Measurements from ENCODE around the gene SF3A1.

The SF3A1 gene

DNA sequence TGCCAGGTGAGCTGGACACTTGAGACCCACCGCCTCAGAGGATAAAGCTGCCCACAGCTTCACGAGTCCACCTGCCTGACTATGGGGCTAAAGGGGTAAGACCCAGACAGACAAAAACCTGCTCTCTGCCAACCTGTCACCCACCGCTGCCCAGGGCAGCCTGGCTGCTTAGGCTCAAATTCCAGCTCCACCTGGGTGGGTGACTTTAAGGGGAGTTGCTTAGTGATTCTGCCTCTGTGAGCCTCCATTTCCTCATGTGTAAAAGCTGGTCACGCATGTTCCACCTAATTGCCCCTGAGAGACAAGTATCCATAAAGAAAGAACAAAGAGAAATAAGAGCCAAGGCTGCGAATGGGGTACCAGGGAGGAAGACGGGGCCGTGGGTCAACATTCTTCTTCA lies 63.7 kb downstream of the SF3A1 start:
- no peaks in the 10 kb centered on the region for H3K9me3 Mint-ChIP-seq
- no peaks in the 10 kb centered on the region for H3K27me3 Mint-ChIP-seq
- peaks cover 70% of the 10 kb centered on the region for H3K36me3 Mint-ChIP-seq (ENCODE audit: low read depth)
- intact Hi-C loops (cut with micrococcal nuclease), result no loop called here
- no peak overlapping the region for H3K27ac Mint-ChIP-seq
- H3K4me1 Mint-ChIP-seq (ENCODE audit: low read depth), result peaks cover 33% of the 10 kb centered on the region
- H3K4me3 Mint-ChIP-seq, result no peak overlapping the region

DNA sequence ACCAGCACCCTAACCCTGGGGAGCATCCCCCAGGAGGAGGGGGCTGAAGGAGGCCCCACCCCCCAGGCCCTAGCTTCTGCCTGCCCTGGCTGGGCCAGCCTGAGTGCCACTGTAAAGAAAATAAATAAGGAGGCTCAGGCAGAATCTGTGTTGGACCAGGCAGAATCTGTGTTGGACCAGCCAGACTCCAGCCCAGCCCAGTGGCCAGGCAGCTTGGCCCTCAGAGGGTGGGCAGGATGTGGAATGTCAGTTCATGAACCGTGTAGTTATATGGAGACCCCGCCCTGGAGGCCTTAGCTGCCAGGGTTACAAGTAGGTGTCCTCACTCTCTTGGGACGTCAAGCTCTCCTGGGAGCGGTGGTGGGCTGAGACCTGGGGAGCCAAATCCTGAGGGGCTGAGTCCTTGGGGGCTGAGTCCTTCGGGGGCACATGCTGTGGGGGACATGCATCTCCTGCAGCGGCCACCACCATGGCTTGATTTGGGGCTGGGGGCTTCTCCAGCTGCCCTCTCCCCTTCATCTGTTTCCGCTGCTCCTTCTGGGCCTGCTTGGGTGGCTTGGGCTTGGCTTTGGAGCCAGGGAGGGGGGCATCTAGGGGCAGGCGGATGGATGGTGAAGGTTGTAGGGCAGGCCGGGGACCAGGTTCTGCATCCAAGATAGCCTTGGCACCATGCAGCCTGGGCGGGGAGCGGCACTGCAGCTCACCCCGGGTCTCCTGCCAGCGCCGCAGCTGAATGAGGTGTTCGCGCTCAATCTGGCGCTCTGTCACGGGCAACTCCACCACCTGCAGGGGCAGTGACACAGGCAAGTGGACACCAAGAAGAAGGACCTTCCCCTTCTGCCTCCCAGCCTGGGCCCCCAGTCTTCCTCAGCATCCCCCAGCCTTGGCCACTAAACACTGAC lies 64.4 kb downstream of the SF3A1 start:
- peaks cover 63% of the 10 kb centered on the region for H3K36me3 Mint-ChIP-seq (ENCODE audit: low read depth)
- peak overlapping the region; percentile 90 for H3K27ac Mint-ChIP-seq
- intact Hi-C loops (cut with micrococcal nuclease), result no loop called here
- H3K9me3 Mint-ChIP-seq, result no peaks in the 10 kb centered on the region
- no peaks in the 10 kb centered on the region for H3K27me3 Mint-ChIP-seq
- H3K4me3 Mint-ChIP-seq, result no peak overlapping the region
- peaks cover 40% of the 10 kb centered on the region for H3K4me1 Mint-ChIP-seq (ENCODE audit: low read depth)

GRCh38 chr22:30291058-30291892 lies 65.4 kb downstream of the SF3A1 start:
- Mint-ChIP-seq H3K9me3 (no peaks in the 10 kb centered on the region), H3K27me3 (no peaks in the 10 kb centered on the region), H3K4me3 (no peak overlapping the region), H3K27ac (peak overlapping the region; percentile 90), H3K4me1 (ENCODE audit: low read depth) (peaks cover 50% of the 10 kb centered on the region), H3K36me3 (ENCODE audit: low read depth) (peaks cover 58% of the 10 kb centered on the region)
- intact Hi-C loops (cut with micrococcal nuclease), result no loop called here

GRCh38 chr22:30290342-30291057 lies 66.2 kb downstream of the SF3A1 start:
- Mint-ChIP-seq H3K27ac (peak overlapping the region; percentile 90), H3K4me1 (ENCODE audit: low read depth) (peaks cover 58% of the 10 kb centered on the region), H3K27me3 (no peaks in the 10 kb centered on the region), H3K36me3 (ENCODE audit: low read depth) (peaks cover 55% of the 10 kb centered on the region), H3K9me3 (no peaks in the 10 kb centered on the region), H3K4me3 (peak overlapping the region; percentile 79)
- intact Hi-C loops (cut with micrococcal nuclease), result no loop called here

- Mint-ChIP-seq H3K4me1 (ENCODE audit: low read depth) (peaks cover 64% of the 10 kb centered on the region), H3K27me3 (peaks cover 1% of the 10 kb centered on the region), H3K4me3 (peak overlapping the region; percentile 79), H3K27ac (peak overlapping the region; percentile 90), H3K9me3 (no peaks in the 10 kb centered on the region), H3K36me3 (ENCODE audit: low read depth) (peaks cover 55% of the 10 kb centered on the region)
- intact Hi-C loops (cut with micrococcal nuclease), result loop anchor here (1.0 to 10.0 kb wide), 5 partner anchors 12 to 175 kb away; partner anchors contain the start of genes SF3A1 and TBC1D10A
Measured at GRCh38 chr22:30289980-30290313, 66.7 kb downstream of the SF3A1 start.

DNA sequence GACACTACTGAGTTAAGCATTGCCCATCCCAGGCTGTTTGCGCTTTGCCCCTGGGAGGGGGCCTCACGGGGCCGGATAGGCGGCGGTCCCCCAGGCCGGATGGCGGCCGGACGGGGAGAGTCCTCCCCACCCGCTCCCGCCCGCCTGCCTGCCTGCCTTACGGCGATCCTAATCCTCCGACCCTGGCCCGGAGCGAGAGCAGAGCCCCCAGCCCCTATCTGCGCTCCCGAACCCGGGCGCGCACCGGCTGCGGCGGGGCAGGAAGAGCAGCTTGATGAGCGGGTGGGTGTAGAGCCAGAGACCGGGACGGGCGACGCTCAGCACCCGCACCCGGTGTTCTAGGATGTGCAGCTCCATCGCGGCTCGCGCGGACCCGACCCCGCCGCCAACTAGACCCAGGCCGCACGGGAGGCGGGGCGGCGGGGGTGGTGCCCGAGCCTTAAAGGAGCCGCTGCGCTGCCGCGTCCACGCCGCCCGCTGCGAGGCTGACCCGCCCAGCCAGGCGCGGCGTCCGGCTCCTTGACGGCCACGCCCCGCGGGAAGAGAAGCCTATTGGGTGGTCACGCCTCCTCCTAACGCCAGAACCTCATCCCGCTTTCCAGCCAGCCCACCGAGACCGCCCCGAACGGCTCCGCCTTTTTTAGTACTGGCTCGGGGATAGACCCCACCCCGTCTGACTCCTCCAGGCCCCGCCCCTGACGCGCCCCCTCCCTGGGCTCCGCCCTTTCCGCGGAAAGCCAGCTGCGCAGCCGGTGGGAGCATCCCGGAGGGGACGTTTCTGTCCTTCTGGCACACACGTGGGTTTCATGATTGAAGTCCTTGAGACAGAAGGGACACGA lies 67.3 kb downstream of the SF3A1 start, which contains the start of gene CASTOR1:
Gene CASTOR1 (minus strand): TSS at position 365 of the 839 bp plus-strand sequence. CDS start 8 bp downstream, at position 357.
- Mint-ChIP-seq H3K36me3 (ENCODE audit: low read depth) (peaks cover 52% of the 10 kb centered on the region), H3K4me3 (peak within 1 kb of the TSS; percentile 79), H3K27ac (peak within 1 kb of the TSS; percentile 90), H3K27me3 (peaks cover 2% of the 10 kb centered on the region), H3K9me3 (no peaks in the 10 kb centered on the region), H3K4me1 (ENCODE audit: low read depth) (peaks cover 69% of the 10 kb centered on the region)
- intact Hi-C loops (cut with micrococcal nuclease), result loop anchor here (1.0 to 10.0 kb wide), 5 partner anchors 13 to 175 kb away; partner anchors contain the start of genes SF3A1 and TBC1D10A

GRCh38 chr22:30288419-30289140 lies 68.1 kb downstream of the SF3A1 start:
- Mint-ChIP-seq H3K4me1 (ENCODE audit: low read depth) (peaks cover 77% of the 10 kb centered on the region), H3K4me3 (peak overlapping the region; percentile 79), H3K27ac (peak overlapping the region; percentile 90), H3K9me3 (no peaks in the 10 kb centered on the region), H3K36me3 (ENCODE audit: low read depth) (peaks cover 45% of the 10 kb centered on the region), H3K27me3 (peaks cover 2% of the 10 kb centered on the region)
- intact Hi-C loops (cut with micrococcal nuclease), result loop anchor here (1.0 to 10.0 kb wide), 5 partner anchors 14 to 174 kb away; partner anchors contain the start of genes SF3A1 and TBC1D10A

- H3K4me3 Mint-ChIP-seq, result peak overlapping the region; percentile 79
- no peaks in the 10 kb centered on the region for H3K9me3 Mint-ChIP-seq
- H3K27me3 Mint-ChIP-seq, result peaks cover 2% of the 10 kb centered on the region
- peaks cover 85% of the 10 kb centered on the region for H3K4me1 Mint-ChIP-seq (ENCODE audit: low read depth)
- H3K36me3 Mint-ChIP-seq (ENCODE audit: low read depth), result peaks cover 37% of the 10 kb centered on the region
- peak overlapping the region; percentile 90 for H3K27ac Mint-ChIP-seq
- intact Hi-C loops (cut with micrococcal nuclease), result loop anchor here (1.0 to 10.0 kb wide), 4 partner anchors 36 to 173 kb away; partner anchors contain the start of genes RNF215 and TBC1D10A
Measured at GRCh38 chr22:30287648-30288418, 68.9 kb downstream of the SF3A1 start.

GRCh38 chr22:30286813-30287647 lies 69.7 kb downstream of the SF3A1 start:
- Mint-ChIP-seq H3K36me3 (ENCODE audit: low read depth) (peaks cover 29% of the 10 kb centered on the region), H3K27ac (no peak overlapping the region), H3K4me3 (no peak overlapping the region), H3K4me1 (ENCODE audit: low read depth) (peaks cover 93% of the 10 kb centered on the region), H3K27me3 (peaks cover 2% of the 10 kb centered on the region), H3K9me3 (no peaks in the 10 kb centered on the region)
- intact Hi-C loops (cut with micrococcal nuclease), result loop anchor here (1.0 to 10.0 kb wide), 4 partner anchors 24 to 172 kb away; partner anchors contain the start of gene RNF215

DNA sequence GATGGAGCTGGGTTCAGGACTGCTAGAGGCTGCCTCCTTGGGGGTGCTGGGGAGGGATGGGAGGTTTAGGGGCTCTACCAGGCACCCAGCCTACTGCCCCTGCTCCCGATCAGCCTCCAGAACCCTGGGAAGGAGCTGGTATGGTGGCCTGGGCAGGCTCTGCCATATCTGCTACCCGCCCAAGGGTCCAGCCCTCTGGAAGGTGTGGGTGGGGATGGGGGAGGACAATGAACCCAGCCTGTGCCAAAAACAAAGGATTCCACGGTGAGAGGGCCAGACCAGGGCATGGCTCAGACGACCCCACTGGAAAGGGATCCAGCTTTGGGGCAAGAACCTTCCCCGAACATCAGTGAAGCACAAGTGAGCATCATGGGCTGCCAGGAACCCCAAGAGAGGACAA lies 70.4 kb downstream of the SF3A1 start:
- Mint-ChIP-seq H3K4me3 (no peak overlapping the region), H3K27ac (no peak overlapping the region), H3K27me3 (peaks cover 2% of the 10 kb centered on the region), H3K9me3 (no peaks in the 10 kb centered on the region), H3K4me1 (ENCODE audit: low read depth) (peaks cover 94% of the 10 kb centered on the region), H3K36me3 (ENCODE audit: low read depth) (peaks cover 22% of the 10 kb centered on the region)
- intact Hi-C loops (cut with micrococcal nuclease), result loop anchor here (1.0 to 10.0 kb wide), 3 partner anchors 23 to 172 kb away; no protein-coding TSS in a partner anchor

GRCh38 chr22:30285846-30286200 lies 70.9 kb downstream of the SF3A1 start:
- no peak overlapping the region for H3K4me3 Mint-ChIP-seq
- peaks cover 94% of the 10 kb centered on the region for H3K4me1 Mint-ChIP-seq (ENCODE audit: low read depth)
- peaks cover 2% of the 10 kb centered on the region for H3K27me3 Mint-ChIP-seq
- intact Hi-C loops (cut with micrococcal nuclease), result loop anchor here (1.0 to 10.0 kb wide), 3 partner anchors 23 to 171 kb away; no protein-coding TSS in a partner anchor
- H3K36me3 Mint-ChIP-seq (ENCODE audit: low read depth), result peaks cover 19% of the 10 kb centered on the region
- no peak overlapping the region for H3K27ac Mint-ChIP-seq
- H3K9me3 Mint-ChIP-seq, result no peaks in the 10 kb centered on the region
